Body of pancreas (tissue), 4 donors: ENCODE data around the gene INAVA. TPM values are rescaled to one million over a fixed set of nuclear protein-coding genes. Genes with fewer than 3 reads are reported as not detected.

Source experiments
- ATAC-seq: fragments of 150-250 bp; one replicate; pipeline ENCODE4 v1.9.1; 2016
- DNase-seq, 4 donors: peaks; one replicate each; pipeline ENCODE4 v3.0.0-alpha.2; 2019
- H3K27ac ChIP-seq, 4 donors: fragments of 200-600 bp; sonication (generic); 1 replicate in 3 of 4; 2 replicates in 1 of 4; pipeline versions ENCODE4 v1.5.1 to v1.6.1; 2016 to 2019; ENCODE audit warnings: mild to moderate bottlenecking in 1 of 4, mixed read lengths in 1 of 4, moderate library complexity in 1 of 4
- H3K27me3 ChIP-seq, 2 donors: fragments of 200-600 bp; sonication (generic); one replicate each; pipeline ENCODE4 v1.6.0; 2016; ENCODE audit warnings: mild to moderate bottlenecking in 1 of 2
- H3K36me3 ChIP-seq, 2 donors: fragments of 200-600 bp; sonication (generic); replicated peaks in 1 of 2; 2 replicates each; pipeline ENCODE4 v1.5.1; 2016; ENCODE audit warnings: low read depth in 2 of 2; ENCODE audit not compliant: insufficient read depth in 1 of 2
- H3K4me1 ChIP-seq: fragments of 200-600 bp; sonication (generic); one replicate; pipeline ENCODE4 v1.6.0; 2016
- H3K4me3 ChIP-seq, 2 donors: fragments of 200-600 bp; sonication (generic); 1 replicate in 1 of 2; 2 replicates in 1 of 2; pipeline ENCODE4 v1.5.1; 2016 to 2019
- H3K9me3 ChIP-seq, 3 donors: fragments of 200-600 bp; sonication (generic); 1 replicate in 2 of 3; 2 replicates in 1 of 3; pipeline ENCODE4 v1.5.1; 2016
- POLR2A ChIP-seq, 3 donors: fragments of 450-650 bp; IDR thresholded peaks; one replicate each; pipeline ENCODE4 v1.6.1; 2016; ENCODE audit warnings: antibody characterized with exemption in 3 of 3, mild to moderate bottlenecking in 2 of 3
- WGBS, 2 donors: methylation state at CpG; one replicate each; pipeline ENCODE4 v1.1.5; 2017; 5-methylcytosine and 5-hydroxymethylcytosine counted together
- intact Hi-C: fragments of 100-400 bp; cut with DNase I; formaldehyde crosslinking; loops from one replicate; pipeline ENCODE4 v1.15.1; 2023
- total RNA-seq, 2 donors: library from RNA; depleted of rRNA; stranded (reverse); fragments of >200 nt; gene quantifications; one replicate each; pipeline ENCODE4 v1.1.0, GENCODE V29; 2016
- TF ChIP-seq, protein P1 (sequence below), 7 experiments: fragments of 450-650 bp in 4 of 7; fragments of 200-600 bp in 3 of 7; sonication (generic) in 3 of 7; IDR thresholded peaks; one replicate each; pipeline ENCODE4 v1.5.1; 2016 to 2019; ENCODE audit warnings: antibody characterized with exemption in 7 of 7

Gene INAVA
- total RNA-seq, 2 donors from 2014 or later = 22.1 to 30.7 TPM

DNA sequence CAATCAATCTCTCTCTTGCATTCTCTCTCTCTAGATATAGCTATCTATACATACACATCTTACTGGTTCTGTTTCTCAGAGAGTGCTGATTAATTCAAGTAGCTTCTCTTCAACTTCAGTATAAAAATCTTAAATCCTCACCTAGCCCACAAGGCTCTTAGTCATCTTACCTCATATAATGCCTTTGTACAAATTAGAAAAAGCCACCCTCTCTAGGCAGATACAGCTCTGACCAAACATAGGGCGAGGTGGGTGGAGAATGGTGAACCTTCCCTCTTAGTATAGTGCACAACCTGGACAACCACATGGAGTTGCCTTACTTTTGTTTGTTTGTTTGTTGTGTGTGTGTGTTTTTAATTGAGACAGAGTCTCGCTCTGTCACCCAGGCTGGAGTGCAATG, 5.1 kb upstream of the INAVA start:
- intact Hi-C loops = no loop called here
- Histone ChIP-seq H3K9me3 (no peaks in the 10 kb centered on the region), H3K27me3 (no peaks in the 10 kb centered on the region), H3K4me1 (peaks cover 32% of the 10 kb centered on the region), H3K36me3 (no peaks in the 10 kb centered on the region), H3K4me3 (no peak overlapping the region), H3K27ac (no peak overlapping the region)
- 92 to 96% methylated on average over 2 of the region's 2 CpGs for WGBS, 2 donors
- TF ChIP-seq, protein P1, sequence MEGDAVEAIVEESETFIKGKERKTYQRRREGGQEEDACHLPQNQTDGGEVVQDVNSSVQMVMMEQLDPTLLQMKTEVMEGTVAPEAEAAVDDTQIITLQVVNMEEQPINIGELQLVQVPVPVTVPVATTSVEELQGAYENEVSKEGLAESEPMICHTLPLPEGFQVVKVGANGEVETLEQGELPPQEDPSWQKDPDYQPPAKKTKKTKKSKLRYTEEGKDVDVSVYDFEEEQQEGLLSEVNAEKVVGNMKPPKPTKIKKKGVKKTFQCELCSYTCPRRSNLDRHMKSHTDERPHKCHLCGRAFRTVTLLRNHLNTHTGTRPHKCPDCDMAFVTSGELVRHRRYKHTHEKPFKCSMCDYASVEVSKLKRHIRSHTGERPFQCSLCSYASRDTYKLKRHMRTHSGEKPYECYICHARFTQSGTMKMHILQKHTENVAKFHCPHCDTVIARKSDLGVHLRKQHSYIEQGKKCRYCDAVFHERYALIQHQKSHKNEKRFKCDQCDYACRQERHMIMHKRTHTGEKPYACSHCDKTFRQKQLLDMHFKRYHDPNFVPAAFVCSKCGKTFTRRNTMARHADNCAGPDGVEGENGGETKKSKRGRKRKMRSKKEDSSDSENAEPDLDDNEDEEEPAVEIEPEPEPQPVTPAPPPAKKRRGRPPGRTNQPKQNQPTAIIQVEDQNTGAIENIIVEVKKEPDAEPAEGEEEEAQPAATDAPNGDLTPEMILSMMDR (IDR thresholded peaks at IDR 0.05) = no peak
- no peak for TF ChIP-seq POLR2A (IDR thresholded peaks at IDR 0.05)
- DNase-seq (no peak), ATAC-seq (no peak)

DNA sequence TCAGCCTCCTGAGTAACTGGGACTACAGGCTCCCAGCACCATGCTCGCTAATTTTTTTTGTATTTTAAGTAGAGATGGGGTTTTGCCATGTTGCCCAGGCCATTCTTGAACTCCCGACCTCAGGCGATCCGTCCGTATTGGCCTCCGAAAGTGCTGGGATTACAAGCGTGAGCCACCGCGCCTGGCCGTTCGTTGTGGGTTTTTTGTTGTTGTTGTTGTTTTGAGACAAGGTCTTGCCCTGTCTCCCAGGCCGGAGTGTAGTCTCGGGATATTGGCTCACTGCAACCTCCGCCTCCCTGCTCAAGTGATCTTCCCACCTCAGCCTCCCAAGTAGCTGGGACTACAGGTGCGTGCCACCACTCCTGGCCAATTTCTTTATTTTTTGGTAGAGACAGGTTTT, 4.7 kb upstream of the INAVA start:
- 91 to 93% methylated on average over 15 of the region's 15 CpGs for WGBS, 2 donors
- no peak overlapping the region for H3K27ac ChIP-seq

DNA sequence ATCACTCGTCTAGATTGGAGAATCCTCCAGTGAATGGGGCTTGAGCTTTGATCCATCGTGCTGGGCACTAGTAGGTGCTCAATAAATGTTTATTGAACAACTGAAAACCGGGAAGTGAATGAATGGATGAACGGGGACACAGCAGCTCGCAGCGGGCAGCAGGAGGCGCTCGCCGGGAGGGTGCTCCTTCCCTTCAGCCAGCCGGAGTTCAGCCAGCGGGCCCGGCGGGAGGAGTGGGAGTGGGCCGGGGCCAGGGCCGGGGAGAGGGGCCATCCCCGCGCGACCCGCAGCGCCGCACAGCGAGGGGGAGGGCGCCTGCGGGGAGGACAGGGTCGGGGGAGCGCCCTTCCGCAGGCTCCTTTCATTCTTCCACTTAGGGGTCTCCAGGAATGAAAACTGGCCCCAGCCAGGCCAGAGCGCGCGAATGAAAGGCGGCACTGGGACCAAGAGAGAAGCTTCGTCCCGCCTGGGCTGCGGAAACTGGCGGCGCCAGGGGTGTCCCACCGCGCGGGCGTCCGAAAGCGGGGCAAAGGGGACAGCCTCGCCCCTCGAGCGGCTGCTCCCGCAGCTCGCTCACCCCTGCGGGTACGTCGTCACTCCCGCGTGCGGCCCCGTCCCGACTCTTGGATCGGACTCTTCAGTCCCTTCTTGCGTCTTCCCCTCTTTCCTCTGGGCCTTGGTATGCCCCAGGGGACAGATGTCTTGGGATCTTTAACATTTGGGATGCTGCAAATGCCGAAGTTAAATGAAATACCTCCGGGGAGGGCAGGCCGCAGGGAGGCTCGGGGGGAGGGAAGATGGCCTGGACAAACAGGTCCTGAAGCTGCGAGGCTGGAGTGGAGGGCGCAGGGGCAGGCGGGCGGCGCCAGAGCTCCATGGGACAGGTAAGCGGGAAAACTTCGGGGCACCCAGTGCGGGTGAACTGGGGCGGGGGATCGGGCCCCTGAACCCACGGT, 3.6 kb upstream of the INAVA start:
- H3K4me3 ChIP-seq = peak overlapping the region; percentile 9 to 28
- peak; percentile 34 to 59 (median 47) for DNase-seq
- WGBS, 2 donors = 2 to 10% methylated on average over 25 to 65 of the region's 72 CpGs
- H3K27ac ChIP-seq = peak overlapping the region; percentile 53 to 96 (median 76)
- intact Hi-C loops = no loop called here
- ATAC-seq = peak; percentile 43
- TF ChIP-seq, protein P1 (IDR thresholded peaks at IDR 0.05) = peak in 6 of 7 experiments; percentile 28 to 49 (median 41)
- TF ChIP-seq POLR2A (IDR thresholded peaks at IDR 0.05) = peak in 1 of 3 donors; percentile 8
- H3K36me3 ChIP-seq = no peaks in the 10 kb centered on the region
- no peaks in the 10 kb centered on the region for H3K27me3 ChIP-seq
- H3K9me3 ChIP-seq = no peaks in the 10 kb centered on the region
- peaks cover 33% of the 10 kb centered on the region for H3K4me1 ChIP-seq

More for the DNA sequence above, 4.7 kb upstream of the INAVA start:
- ATAC-seq (no peak), DNase-seq (no peak)
- Histone ChIP-seq H3K27me3 (no peaks in the 10 kb centered on the region), H3K4me1 (peaks cover 33% of the 10 kb centered on the region), H3K36me3 (no peaks in the 10 kb centered on the region), H3K4me3 (no peak overlapping the region), H3K9me3 (no peaks in the 10 kb centered on the region)
- no peak for TF ChIP-seq POLR2A (IDR thresholded peaks at IDR 0.05)
- TF ChIP-seq, protein P1 (IDR thresholded peaks at IDR 0.05) = no peak
- intact Hi-C loops = no loop called here

DNA sequence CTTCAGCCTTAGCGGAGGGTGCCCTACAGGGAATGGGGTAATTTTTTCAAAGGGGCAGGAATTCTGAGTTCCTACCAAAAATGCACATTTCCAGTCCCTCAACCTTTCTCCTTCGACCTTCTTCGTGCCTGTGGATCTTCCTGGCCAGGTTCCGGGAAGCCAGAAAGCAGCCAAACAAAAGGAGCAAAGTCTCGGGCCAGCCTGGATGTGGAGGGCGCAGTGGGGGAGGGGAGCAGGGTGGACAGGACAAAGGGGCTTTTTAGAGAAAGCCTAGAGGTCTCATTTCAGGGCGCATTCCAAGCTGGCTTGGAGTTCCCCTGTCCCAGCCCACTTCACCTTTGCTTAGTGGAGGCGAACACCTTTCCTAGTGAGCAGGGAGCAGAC, 2.9 kb upstream of the INAVA start:
- Histone ChIP-seq H3K36me3 (no peaks in the 10 kb centered on the region), H3K27me3 (no peaks in the 10 kb centered on the region), H3K9me3 (no peaks in the 10 kb centered on the region), H3K4me3 (no peak overlapping the region), H3K27ac (peak overlapping the region; percentile 53 to 96 (median 76)), H3K4me1 (peaks cover 37% of the 10 kb centered on the region)
- TF ChIP-seq, protein P1 (IDR thresholded peaks at IDR 0.05) = no peak
- TF ChIP-seq POLR2A (IDR thresholded peaks at IDR 0.05) = peak in 1 of 3 donors; percentile 10
- no peak for ATAC-seq
- WGBS, 2 donors = 18 to 24% methylated on average over 8 of the region's 8 CpGs
- peak in 3 of 4 donors; percentile 38 to 47 (median 42) for DNase-seq
- intact Hi-C loops = no loop called here
